Left ventricle myocardium superior (tissue), 1 donor: ENCODE data around the gene LTBR. TPM values are rescaled to one million over a fixed set of nuclear protein-coding genes. Genes with fewer than 3 reads are reported as not detected.
A peak's percentile ranks its signal among the peaks of the same experiment; 100 is the strongest.
"Not testable (repeated sequence)": the region's sequence is repeated elsewhere in the genome, so short reads cannot be mapped to it uniquely, and the experiment has no call there.

ENCODE experiments used
- ATAC-seq: fragments of 200-7000 bp; cut with Tn5 transposase; one replicate; pipeline ENCODE4 v1.9.1; 2020; ENCODE audit warnings: mild to moderate bottlenecking, moderate library complexity
- DNase-seq: peaks from one replicate; pipeline ENCODE4 v3.0.0-alpha.2; 2020
- intact Hi-C: fragments of 100-400 bp; cut with micrococcal nuclease; formaldehyde crosslinking; loops from one replicate; pipeline ENCODE4 v1.11.0; 2022
- total RNA-seq: library from RNA; stranded (reverse); fragmentation: NEBNext Ultra II Directional; extraction: Animal tissue kit (Norgen Biotek cat#: 25700); gene quantifications from one replicate; pipeline ENCODE4 v1.2.1, GENCODE V29; 2021
- donor health status: DM: no; HTN: yes; CAD: no; lungs with severe emphysema.

Gene LTBR
- total RNA-seq, 1 donor from 2014 or later = 32.9 TPM

DNA sequence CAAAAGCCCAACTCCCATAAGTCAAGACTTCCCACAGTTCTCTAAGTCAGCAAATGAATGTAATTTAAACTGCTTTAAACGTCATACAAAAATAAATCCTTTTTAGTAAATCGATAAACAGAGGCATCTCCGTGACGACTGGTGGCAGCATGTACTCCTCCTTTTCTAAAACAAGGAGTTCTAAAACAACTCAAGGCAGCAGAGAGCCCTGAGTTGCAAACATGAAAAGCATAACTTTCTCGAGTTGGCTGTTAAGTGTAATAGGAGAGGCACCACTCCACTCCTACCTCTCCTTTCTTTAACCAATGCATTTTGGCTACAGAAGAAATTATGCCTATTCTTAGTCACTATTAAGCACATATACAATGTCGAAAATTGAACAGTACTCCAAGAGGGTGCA lies 22.0 kb downstream of the LTBR start:
- intact Hi-C loops = no loop called here
- DNase-seq (no peak), ATAC-seq (no peak)

GRCh38 chr12:6407236-6407954 lies 23.4 kb downstream of the LTBR start:
- intact Hi-C loops = no loop called here
- ATAC-seq = no peak

GRCh38 chr12:6416596-6416995 lies 32.6 kb downstream of the LTBR start:
- ATAC-seq = peak; percentile 69
- no peak for DNase-seq
- intact Hi-C loops = no loop called here

More at GRCh38 chr12:6407236-6407954, 23.4 kb downstream of the LTBR start:
- DNase-seq = no peak

DNA sequence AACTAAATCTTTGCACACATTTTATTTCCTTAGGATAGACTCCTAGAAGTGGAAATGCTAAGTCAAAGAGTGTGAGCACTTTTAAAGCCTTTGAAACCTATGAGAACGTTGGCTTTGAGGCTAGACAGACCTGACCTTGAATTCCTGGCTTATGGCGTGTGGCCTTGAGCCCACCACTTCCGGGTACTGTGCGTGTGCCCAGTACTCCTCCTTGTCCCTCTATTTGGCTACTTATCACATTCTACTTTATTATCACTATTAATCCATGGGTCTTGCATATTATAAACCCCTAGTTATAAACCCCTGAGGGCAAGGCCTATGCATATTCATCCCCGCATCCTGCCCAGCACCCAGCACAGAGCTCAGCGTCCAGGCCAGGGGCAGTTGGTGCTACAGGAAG lies 34.8 kb downstream of the LTBR start:
- ATAC-seq (no peak), DNase-seq (no peak)
- intact Hi-C loops = no loop called here

DNA sequence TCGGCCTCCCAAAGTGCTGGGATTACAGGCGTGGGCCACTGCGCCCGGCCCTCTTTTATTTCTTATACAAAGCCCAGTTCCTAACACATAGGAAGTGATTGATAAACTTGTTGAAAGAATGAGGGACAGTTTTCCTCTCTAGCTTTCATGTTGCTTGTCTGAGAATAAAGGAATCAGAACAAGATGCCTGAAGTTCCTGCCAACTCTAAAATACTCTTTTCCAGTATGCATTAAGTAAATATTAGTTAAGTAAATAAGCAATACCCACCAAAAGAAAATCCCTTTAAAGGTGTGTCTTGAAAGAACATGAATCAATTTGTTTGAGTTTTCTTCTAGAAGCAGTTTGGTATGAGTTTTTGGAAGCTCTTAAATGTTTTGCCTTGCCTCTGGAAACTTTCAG lies 36.4 kb downstream of the LTBR start:
- DNase-seq (no peak), ATAC-seq (no peak)
- intact Hi-C loops = loop anchor here (5.0 kb wide), 1 partner anchor 47 kb away; no protein-coding TSS in a partner anchor

GRCh38 chr12:6423267-6424007 lies 39.5 kb downstream of the LTBR start:
- intact Hi-C loops = loop anchor here (5.0 kb wide), 1 partner anchor 44 kb away; no protein-coding TSS in a partner anchor
- peak; percentile 85 for DNase-seq
- peak; percentile 99 for ATAC-seq

DNA sequence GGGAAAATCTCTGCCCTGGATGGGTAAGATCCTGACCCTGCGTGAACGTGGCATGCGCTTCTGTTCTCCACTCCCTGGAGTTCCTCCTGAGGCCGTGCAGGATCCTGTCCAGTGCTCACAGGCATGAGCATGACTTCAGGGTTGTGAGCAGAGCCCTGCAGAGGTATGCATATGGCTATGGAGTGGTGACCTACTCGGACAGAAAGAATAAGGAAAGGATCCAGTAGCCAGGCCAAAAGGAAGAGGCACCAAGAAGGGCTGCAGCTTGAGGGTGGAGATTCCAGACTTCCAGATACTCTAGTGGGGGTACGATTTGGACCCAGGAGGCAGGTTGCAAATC lies 40.0 kb downstream of the LTBR start:
- DNase-seq = no peak
- peak; percentile 47 for ATAC-seq
- intact Hi-C loops = loop anchor here (5.0 kb wide), 1 partner anchor 43 kb away; no protein-coding TSS in a partner anchor

- no peak for DNase-seq
- intact Hi-C loops = loop anchor here (5.0 kb wide), 1 partner anchor 42 kb away; no protein-coding TSS in a partner anchor
- no peak for ATAC-seq
Observed at GRCh38 chr12:6424866-6425265, 40.9 kb downstream of the LTBR start.

DNA sequence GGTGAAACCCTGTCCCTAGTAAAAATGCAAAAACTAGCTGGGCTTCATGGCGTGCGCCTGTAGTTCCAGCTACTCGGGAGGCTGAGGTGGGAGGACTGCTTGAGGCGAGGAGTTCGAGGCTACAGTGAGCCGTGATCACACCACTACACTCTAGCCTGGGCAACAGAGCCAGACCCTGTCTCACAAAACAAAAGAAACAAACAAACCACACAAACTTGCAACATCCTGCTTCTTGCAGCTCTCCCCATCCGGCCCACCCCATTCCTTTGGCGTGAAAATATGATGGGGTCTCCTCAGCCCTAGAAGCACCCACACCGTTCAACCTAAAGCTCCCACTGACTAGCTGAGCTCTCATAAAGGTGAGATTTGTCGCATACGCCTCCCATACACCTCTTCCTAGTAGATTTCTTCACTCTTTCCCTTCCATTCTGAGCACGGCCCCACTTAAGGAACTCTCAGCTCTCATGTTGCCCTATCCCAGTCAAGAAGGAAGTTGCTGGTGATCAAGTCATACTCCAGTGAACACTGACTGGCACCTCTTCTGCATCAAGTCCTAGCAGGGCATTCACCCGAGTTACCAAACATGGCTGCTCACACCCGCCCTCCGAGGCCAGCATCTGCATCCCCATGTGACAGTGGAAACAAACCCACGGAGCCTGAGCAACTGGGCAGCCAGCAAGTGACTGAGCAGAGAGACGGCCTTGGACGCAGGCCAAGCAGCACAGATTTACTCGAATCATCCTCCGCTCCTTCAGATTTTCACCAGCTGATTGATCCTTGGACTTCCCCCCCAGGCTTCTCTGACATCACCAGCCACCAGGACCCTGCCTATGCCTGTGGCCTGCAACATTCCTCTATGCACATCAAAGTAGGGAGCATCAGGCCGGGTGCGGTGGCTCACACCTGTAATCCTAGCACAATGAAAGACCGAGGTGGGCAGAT lies 41.9 kb downstream of the LTBR start:
- no peak for ATAC-seq
- DNase-seq = peak; percentile 36
- intact Hi-C loops = no loop called here

DNA sequence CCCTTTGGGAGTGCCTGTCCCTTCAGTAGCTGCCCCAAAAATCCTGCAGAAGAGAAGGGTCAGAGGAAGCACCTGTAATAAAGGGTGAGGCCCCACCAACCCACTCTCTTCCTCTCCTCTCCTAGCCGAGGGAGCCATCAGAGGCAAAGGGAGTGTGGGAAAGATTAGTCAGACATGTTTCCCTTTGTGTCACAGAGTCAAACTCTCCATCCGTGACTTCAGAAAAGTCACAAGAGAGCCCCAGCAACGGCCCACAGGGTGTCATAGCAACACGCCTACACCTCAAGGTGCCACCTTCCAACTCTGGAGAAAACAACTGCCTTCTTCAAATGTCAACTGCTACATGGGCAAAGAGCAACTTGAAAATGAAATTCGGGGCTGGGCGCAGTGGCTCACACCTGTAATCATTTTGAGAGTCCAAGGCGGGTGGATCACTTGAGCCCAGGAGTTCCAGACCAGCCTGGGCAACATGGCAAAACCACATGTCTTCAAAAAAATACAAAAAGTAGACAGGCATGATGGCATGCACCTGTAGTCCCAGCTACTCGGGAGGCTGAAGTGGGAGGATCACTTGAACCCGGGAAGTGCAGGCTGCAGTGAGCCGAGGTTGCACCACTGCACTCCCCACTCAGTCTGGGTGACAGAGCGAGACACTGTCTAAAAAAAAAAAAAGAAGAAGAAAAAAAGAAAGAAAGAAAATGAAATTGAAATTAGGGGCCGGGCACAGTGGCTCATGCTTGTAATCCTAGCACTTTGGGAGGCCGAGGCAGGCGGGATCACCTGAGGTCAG lies 43.1 kb downstream of the LTBR start:
- DNase-seq = no peak
- no peak for ATAC-seq
- intact Hi-C loops = no loop called here

GRCh38 chr12:6427796-6428195 lies 43.8 kb downstream of the LTBR start:
- intact Hi-C loops, ATAC-seq, DNase-seq: not testable (repeated sequence)

GRCh38 chr12:6428326-6428725 lies 44.4 kb downstream of the LTBR start:
- DNase-seq (no peak), ATAC-seq (no peak)
- intact Hi-C loops = no loop called here

DNA sequence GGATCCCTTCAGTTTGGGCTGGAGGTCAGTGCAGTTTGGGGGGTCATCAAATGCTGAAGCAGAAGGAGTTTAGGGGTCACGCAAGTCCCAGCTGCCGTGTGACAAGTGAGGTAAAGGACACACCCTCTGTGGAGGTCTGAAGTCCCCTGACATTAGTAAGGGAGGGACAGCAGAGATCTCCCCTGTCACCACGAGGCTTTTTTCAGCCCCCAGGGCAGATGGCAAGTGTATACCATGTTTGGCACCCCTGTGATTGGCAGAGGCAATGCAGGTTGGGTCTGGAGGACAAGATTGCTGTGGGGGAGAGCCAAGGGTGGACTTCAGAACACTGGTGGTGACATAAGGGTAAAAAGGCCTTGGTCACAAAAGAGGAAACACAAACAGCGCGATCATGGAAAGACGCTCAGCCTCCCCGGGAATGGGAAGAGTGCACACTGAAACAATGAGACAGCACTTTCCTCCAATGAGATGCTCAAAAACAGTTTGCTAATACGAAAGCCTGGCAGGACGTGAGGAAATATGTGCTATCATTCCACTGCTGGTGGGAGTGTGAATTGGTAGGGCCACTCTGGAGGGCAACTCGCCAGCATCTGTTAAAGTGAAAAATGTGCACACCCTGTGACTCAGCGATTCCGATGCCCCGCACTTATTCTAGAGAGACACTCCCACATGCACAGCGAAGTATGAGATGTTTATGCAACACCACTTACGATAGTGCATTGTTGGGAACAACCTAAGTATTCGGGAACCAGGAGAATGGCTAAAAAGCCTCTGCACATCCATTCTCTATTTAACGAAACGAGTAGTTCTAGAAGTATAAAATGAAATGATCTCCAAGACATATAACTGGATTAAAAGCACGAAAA lies 46.4 kb downstream of the LTBR start:
- intact Hi-C loops = no loop called here
- ATAC-seq = peak; percentile 86
- DNase-seq = peak; percentile 73

GRCh38 chr12:6432991-6433390 lies 49.0 kb downstream of the LTBR start:
- DNase-seq (no peak), ATAC-seq (no peak)
- intact Hi-C loops = no loop called here

- no peak for ATAC-seq
- intact Hi-C loops = no loop called here
- no peak for DNase-seq
Observed at GRCh38 chr12:6434205-6435140, 50.5 kb downstream of the LTBR start.

DNA sequence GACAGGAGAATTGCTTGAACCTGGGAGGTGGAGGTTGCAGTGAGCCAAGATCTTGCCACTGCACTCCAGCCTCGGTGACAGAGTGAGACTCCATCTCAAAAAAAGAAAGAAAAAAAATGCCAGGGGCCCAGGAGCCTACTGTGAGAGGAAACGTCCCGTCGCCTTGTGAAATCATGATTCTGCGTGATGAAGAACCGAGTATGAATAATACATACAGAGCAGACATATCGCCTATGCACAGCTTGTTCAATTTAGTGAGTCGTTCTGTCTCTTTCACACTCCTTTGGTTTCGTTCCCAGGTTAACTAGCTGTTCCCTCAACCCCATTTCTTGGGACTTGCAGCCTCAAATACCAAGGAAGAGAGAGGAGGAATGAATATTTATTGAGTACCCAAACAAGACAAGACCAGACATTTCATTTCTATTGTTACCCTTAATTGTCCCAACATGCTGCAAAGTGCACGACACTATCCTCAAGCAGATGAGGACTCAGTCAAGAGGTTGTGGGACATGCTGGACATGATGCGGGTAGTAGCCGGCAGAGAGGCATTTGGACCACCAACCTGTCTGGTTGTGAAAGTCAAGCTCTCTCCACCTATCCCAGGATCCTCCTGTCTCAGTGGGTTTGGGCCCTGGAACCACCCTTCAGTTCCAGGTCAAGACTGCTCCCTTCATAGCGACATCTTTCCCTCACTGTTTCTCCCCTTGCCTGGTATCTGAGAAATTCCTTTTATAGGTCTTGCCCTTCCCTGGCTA lies 52.2 kb downstream of the LTBR start:
- ATAC-seq (no peak), DNase-seq (no peak)
- intact Hi-C loops = no loop called here
